Suprapubic skin (tissue), 4 donors: ENCODE measurements around the gene RASGEF1B. TPM values are rescaled to one million over a fixed set of nuclear protein-coding genes. Genes with fewer than 3 reads are reported as not detected.

Source experiments
- DNase-seq, 2 donors: peaks; one replicate each; pipeline ENCODE4 v3.0.0-alpha.2; 2019; ENCODE audit warnings: low spot score in 2 of 2
- H3K27ac ChIP-seq: fragments of 200-600 bp; sonication (generic); one replicate; pipeline ENCODE4 v1.5.1; 2019
- H3K27me3 ChIP-seq: fragments of 200-600 bp; sonication (generic); one replicate; pipeline ENCODE4 v1.5.1; 2019
- H3K36me3 ChIP-seq: fragments of 200-600 bp; sonication (generic); one replicate; pipeline ENCODE4 v1.5.1; 2019
- H3K4me1 ChIP-seq: fragments of 200-600 bp; sonication (generic); one replicate; pipeline ENCODE4 v1.5.1; 2019
- H3K4me3 ChIP-seq: fragments of 200-600 bp; sonication (generic); one replicate; pipeline ENCODE4 v1.5.1; 2019; ENCODE audit warnings: mild to moderate bottlenecking
- H3K9me3 ChIP-seq: fragments of 200-600 bp; sonication (generic); one replicate; pipeline ENCODE4 v1.5.1; 2019
- EP300 ChIP-seq: sonication (generic); formaldehyde crosslinking; IDR thresholded peaks from one replicate; pipeline ENCODE4 v1.6.1; 2017; ENCODE audit warnings: antibody characterized with exemption
- POLR2A ChIP-seq, 2 donors: fragments of 450-650 bp; IDR thresholded peaks; one replicate each; pipeline ENCODE4 v1.6.1; 2017; ENCODE audit warnings: antibody characterized with exemption in 2 of 2, mild to moderate bottlenecking in 2 of 2, moderate library complexity in 2 of 2
- POLR2AphosphoS5 ChIP-seq, 3 donors: sonication (generic); formaldehyde crosslinking; IDR thresholded peaks; one replicate each; pipeline ENCODE4 v1.6.1; 2017; ENCODE audit warnings: antibody characterized with exemption in 3 of 3
- WGBS: methylation state at CpG from one replicate; pipeline ENCODE4 v1.1.5; 2018; 5-methylcytosine and 5-hydroxymethylcytosine counted together
- total RNA-seq, 4 donors: library from RNA; depleted of rRNA; stranded (reverse); fragments of >200 nt; gene quantifications; one replicate each; pipeline ENCODE4 v1.1.0, GENCODE V29; 2016
- TF ChIP-seq, protein P1 (sequence below), 2 donors: fragments of 200-600 bp in 1 of 2; fragments of 450-650 bp in 1 of 2; sonication (generic) in 1 of 2; IDR thresholded peaks; one replicate each; pipeline ENCODE4 v1.5.1; 2016 to 2019; ENCODE audit warnings: antibody characterized with exemption in 2 of 2, mild to moderate bottlenecking in 1 of 2, moderate library complexity in 1 of 2

The RASGEF1B gene
- total RNA-seq, 4 donors from 2014 or later = 32.4 to 106 (median 63.0) TPM

DNA sequence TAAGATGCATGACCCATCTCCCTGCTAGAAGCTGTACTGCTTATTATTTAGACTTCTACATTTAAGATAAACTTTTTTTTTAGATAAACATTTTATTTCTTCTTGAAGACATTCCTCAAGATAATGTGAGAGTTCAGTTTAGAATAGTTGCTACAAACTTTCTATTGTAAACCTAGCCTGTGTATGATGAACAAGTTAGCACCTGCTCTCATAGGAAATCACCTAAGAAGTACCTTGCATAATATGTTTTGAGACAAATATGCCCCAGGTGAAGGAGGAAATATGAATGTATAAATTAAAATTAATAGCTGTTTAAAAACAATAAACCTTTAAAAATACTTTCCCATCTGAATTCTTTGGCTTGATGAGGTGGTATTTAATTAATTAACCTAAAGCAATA, 35.6 kb downstream of the RASGEF1B start:
- Histone ChIP-seq H3K27me3 (no peaks in the 10 kb centered on the region), H3K27ac (peak overlapping the region; percentile 67), H3K36me3 (peaks cover 67% of the 10 kb centered on the region), H3K9me3 (no peaks in the 10 kb centered on the region), H3K4me1 (peaks cover 23% of the 10 kb centered on the region), H3K4me3 (no peak overlapping the region)
- TF ChIP-seq, protein P1, sequence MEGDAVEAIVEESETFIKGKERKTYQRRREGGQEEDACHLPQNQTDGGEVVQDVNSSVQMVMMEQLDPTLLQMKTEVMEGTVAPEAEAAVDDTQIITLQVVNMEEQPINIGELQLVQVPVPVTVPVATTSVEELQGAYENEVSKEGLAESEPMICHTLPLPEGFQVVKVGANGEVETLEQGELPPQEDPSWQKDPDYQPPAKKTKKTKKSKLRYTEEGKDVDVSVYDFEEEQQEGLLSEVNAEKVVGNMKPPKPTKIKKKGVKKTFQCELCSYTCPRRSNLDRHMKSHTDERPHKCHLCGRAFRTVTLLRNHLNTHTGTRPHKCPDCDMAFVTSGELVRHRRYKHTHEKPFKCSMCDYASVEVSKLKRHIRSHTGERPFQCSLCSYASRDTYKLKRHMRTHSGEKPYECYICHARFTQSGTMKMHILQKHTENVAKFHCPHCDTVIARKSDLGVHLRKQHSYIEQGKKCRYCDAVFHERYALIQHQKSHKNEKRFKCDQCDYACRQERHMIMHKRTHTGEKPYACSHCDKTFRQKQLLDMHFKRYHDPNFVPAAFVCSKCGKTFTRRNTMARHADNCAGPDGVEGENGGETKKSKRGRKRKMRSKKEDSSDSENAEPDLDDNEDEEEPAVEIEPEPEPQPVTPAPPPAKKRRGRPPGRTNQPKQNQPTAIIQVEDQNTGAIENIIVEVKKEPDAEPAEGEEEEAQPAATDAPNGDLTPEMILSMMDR (IDR thresholded peaks at IDR 0.05) = no peak
- DNase-seq = no peak

DNA sequence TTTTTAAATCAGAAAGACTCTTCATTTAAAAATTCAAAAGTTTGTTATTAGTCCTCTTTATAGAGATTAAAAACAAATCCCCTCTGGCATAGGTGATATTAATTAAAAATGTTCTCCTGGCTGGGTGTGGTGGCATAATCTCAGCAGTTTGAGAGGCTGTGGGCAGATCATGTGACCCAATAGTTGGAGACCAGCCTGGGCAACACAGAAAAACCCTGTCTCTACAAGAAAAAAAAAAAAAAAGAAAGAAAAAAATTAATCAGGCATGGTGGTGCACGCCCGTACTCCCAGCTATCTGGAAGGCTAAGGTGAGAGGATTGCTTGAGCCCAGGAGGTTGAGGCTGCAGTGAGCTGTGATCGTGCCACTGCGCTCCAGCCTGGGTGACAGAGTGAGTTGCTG, 38.9 kb downstream of the RASGEF1B start:
- peak overlapping the region; percentile 71 for H3K27ac ChIP-seq
- 72% methylated on average over 4 of the region's 4 CpGs for WGBS
- TF ChIP-seq POLR2AphosphoS5 (IDR thresholded peaks at IDR 0.05) = no peak
- TF ChIP-seq POLR2A (IDR thresholded peaks at IDR 0.05) = no peak
- no peak overlapping the region for H3K4me3 ChIP-seq
- no peaks in the 10 kb centered on the region for H3K27me3 ChIP-seq
- no peak for DNase-seq
- H3K9me3 ChIP-seq = no peaks in the 10 kb centered on the region
- peaks cover 29% of the 10 kb centered on the region for H3K4me1 ChIP-seq
- peaks cover 58% of the 10 kb centered on the region for H3K36me3 ChIP-seq

DNA sequence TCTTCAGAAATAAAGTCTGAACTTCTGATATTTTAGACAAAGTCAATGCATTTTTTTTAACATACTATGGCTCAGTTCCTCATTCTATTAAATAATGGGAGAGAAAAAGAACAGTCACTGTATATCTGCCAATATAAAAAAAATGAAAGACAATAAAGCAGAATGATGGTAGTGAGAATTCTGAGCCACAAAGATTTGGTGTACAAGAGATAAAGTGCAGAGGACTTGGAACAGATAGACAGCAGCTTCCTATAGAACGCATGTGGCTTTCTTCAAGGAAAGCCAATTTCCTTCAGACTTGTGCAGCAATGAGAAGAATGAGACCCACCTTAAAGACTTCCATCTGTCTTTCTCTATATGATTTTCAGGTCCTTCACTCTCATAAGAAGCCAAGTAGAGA, 39.7 kb downstream of the RASGEF1B start:
- H3K4me3 ChIP-seq = no peak overlapping the region
- no peaks in the 10 kb centered on the region for H3K27me3 ChIP-seq
- DNase-seq = no peak
- TF ChIP-seq POLR2AphosphoS5 (IDR thresholded peaks at IDR 0.05) (no peak), POLR2A (IDR thresholded peaks at IDR 0.05) (no peak)
- TF ChIP-seq, protein P1 (IDR thresholded peaks at IDR 0.05) = no peak
- no peaks in the 10 kb centered on the region for H3K9me3 ChIP-seq
- WGBS = 54% methylated on average over 1 of the region's 1 CpG
- H3K36me3 ChIP-seq = peaks cover 54% of the 10 kb centered on the region
- H3K4me1 ChIP-seq = peaks cover 27% of the 10 kb centered on the region
- peak overlapping the region; percentile 71 for H3K27ac ChIP-seq

DNA sequence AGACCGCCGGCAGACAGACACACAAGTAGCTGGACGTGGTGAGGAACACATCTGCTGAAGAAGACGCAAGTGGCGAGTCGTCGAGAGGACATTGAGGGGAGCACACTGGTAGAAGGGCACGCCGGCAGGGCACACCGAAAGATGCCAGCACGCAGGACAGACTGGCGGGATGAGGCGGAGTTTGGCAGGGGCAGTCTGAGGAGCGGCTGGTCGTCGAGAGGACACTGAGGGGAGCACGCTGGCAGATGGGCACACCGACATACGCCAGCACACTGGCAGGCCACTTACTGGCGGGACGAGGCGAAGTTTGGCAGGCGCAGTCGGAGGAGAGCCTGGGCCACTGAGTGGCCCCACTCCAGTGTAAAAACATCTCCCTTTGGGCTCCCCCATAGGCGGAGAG, 42.1 kb downstream of the RASGEF1B start:
- H3K36me3 ChIP-seq = peaks cover 54% of the 10 kb centered on the region
- 98% methylated on average over 20 of the region's 25 CpGs for WGBS
- H3K9me3 ChIP-seq = no peaks in the 10 kb centered on the region
- peaks cover 32% of the 10 kb centered on the region for H3K4me1 ChIP-seq
- no peak for DNase-seq
- H3K27me3 ChIP-seq = no peaks in the 10 kb centered on the region
- TF ChIP-seq EP300 = no peak
- TF ChIP-seq POLR2A (IDR thresholded peaks at IDR 0.05) = no peak
- TF ChIP-seq, protein P1 (IDR thresholded peaks at IDR 0.05) = no peak
- no peak for TF ChIP-seq POLR2AphosphoS5 (IDR thresholded peaks at IDR 0.05)
- H3K4me3 ChIP-seq = no peak overlapping the region
- no peak overlapping the region for H3K27ac ChIP-seq

DNA sequence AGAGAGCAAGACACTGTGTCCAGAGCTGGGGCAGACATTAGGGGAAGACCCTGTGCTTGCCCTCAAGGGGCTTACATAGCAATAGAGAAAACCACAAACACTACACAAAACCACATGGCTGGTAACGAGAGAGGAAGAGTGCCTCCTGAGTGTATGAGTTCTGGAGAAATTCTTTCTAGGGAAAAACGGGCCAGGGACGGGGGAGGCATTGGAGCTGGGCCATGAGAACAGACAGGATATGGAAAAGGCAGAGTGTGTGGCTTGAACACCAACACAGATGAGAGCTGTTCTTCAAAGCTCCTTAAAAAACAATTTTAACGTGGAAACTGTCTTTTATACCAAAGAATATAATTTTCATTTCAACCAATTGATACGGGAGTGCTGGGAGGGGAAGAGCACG, 42.7 kb downstream of the RASGEF1B start:
- Histone ChIP-seq H3K27ac (no peak overlapping the region), H3K4me1 (peaks cover 36% of the 10 kb centered on the region), H3K9me3 (no peaks in the 10 kb centered on the region), H3K27me3 (no peaks in the 10 kb centered on the region), H3K36me3 (peaks cover 50% of the 10 kb centered on the region), H3K4me3 (no peak overlapping the region)
- TF ChIP-seq, protein P1 (IDR thresholded peaks at IDR 0.05) = no peak
- no peak for TF ChIP-seq EP300
- TF ChIP-seq POLR2AphosphoS5 (IDR thresholded peaks at IDR 0.05) = no peak
- TF ChIP-seq POLR2A (IDR thresholded peaks at IDR 0.05) = no peak
- 70% methylated on average over 6 of the region's 6 CpGs for WGBS
- no peak for DNase-seq

DNA sequence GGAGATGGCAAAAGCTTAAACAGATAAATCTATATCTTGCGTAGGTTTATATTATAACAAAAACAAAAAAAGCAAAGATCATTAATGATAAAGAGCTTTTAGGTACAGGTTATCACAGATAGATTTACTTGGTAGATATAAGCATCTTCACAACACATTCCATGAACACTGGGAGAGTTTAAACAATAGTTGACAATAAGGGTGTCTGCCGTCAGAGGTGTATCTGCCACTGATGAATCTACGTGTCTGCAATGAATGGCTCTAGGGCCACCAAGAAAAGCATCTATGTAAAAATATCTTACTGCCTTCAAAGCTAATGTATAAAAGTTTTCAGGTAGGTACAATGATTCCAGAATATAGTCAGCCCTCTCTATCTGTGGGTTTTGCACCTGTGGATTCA, 43.7 kb downstream of the RASGEF1B start:
- peaks cover 42% of the 10 kb centered on the region for H3K36me3 ChIP-seq
- H3K4me3 ChIP-seq = no peak overlapping the region
- H3K27me3 ChIP-seq = no peaks in the 10 kb centered on the region
- 57% methylated on average over 3 of the region's 3 CpGs for WGBS
- no peak for DNase-seq
- TF ChIP-seq, protein P1 (IDR thresholded peaks at IDR 0.05) = no peak
- TF ChIP-seq POLR2AphosphoS5 (IDR thresholded peaks at IDR 0.05) = no peak
- no peak for TF ChIP-seq POLR2A (IDR thresholded peaks at IDR 0.05)
- H3K27ac ChIP-seq = no peak overlapping the region
- peaks cover 47% of the 10 kb centered on the region for H3K4me1 ChIP-seq
- H3K9me3 ChIP-seq = no peaks in the 10 kb centered on the region
